Tibial nerve (tissue), 4 donors: ENCODE results near the gene RARS2. TPM values are rescaled to one million over a fixed set of nuclear protein-coding genes. Genes with fewer than 3 reads are reported as not detected.

Experiments used
- DNase-seq, 2 donors: peaks; one replicate each; pipeline ENCODE4 v3.0.0-alpha.2; 2019; ENCODE audit warnings: low spot score in 2 of 2
- H3K27ac ChIP-seq, 4 donors: fragments of 200-600 bp; sonication (generic) in 3 of 4; one replicate each; pipeline ENCODE4 v1.5.1; 2017 to 2019; ENCODE audit warnings: mild to moderate bottlenecking in 1 of 4
- H3K27me3 ChIP-seq, 2 donors: fragments of 200-600 bp; sonication (generic) in 1 of 2; one replicate each; pipeline versions ENCODE4 v1.5.1 to v1.6.0; 2017 to 2019
- H3K36me3 ChIP-seq, 3 donors: fragments of 200-600 bp; sonication (generic); one replicate each; pipeline ENCODE4 v1.5.1; 2018 to 2019
- H3K4me1 ChIP-seq, 4 donors: fragments of 200-600 bp; sonication (generic) in 3 of 4; one replicate each; pipeline ENCODE4 v1.5.1; 2017 to 2019
- H3K4me3 ChIP-seq, 4 donors: fragments of 200-600 bp; sonication (generic) in 3 of 4; one replicate each; pipeline ENCODE4 v1.5.1; 2017 to 2019; ENCODE audit warnings: mild to moderate bottlenecking in 1 of 4, moderate library complexity in 1 of 4
- H3K9me3 ChIP-seq, 4 donors: fragments of 200-600 bp; sonication (generic) in 3 of 4; one replicate each; pipeline ENCODE4 v1.5.1; 2017 to 2019
- CTCF ChIP-seq, 5 experiments: fragments of 200-600 bp in 3 of 5; fragments of 450-650 bp in 2 of 5; sonication (generic) in 3 of 5; IDR thresholded peaks; one replicate each; pipeline ENCODE4 v1.5.1; 2016 to 2019; ENCODE audit warnings: antibody characterized with exemption in 5 of 5, mild to moderate bottlenecking in 3 of 5, moderate library complexity in 2 of 5
- EP300 ChIP-seq, 2 donors: sonication (generic); formaldehyde crosslinking; IDR thresholded peaks; one replicate each; pipeline ENCODE4 v1.6.1; 2017; ENCODE audit warnings: antibody characterized with exemption in 2 of 2, mild to moderate bottlenecking in 1 of 2
- POLR2A ChIP-seq, 2 donors: fragments of 450-650 bp; IDR thresholded peaks; one replicate each; pipeline ENCODE4 v1.6.1; 2017; ENCODE audit warnings: antibody characterized with exemption in 2 of 2, mild to moderate bottlenecking in 2 of 2, moderate library complexity in 2 of 2
- WGBS, 2 donors: methylation state at CpG; one replicate each; pipeline ENCODE4 v1.1.5; 2018; 5-methylcytosine and 5-hydroxymethylcytosine counted together
- total RNA-seq, 4 donors: library from RNA; depleted of rRNA; stranded (reverse); fragments of >200 nt; gene quantifications; one replicate each; pipeline ENCODE4 v1.1.0, GENCODE V29; 2016

The RARS2 gene
- total RNA-seq, 4 donors from 2014 or later, result 16.3 to 20.7 (median 18.5) TPM

- 82 to 87% methylated on average over 6 of the region's 6 CpGs for WGBS, 2 donors
- Histone ChIP-seq H3K36me3 (peaks cover 0 to 59% (median 5%) of the 10 kb centered on the region in 3 donors), H3K27ac (no peak overlapping the region), H3K27me3 (no peaks in the 10 kb centered on the region), H3K4me1 (peaks cover 0 to under 1% (median 0%) of the 10 kb centered on the region in 4 donors), H3K4me3 (no peak overlapping the region), H3K9me3 (no peaks in the 10 kb centered on the region)
- no peak for DNase-seq
- TF ChIP-seq POLR2A (IDR thresholded peaks at IDR 0.05) (no peak), CTCF (IDR thresholded peaks at IDR 0.05) (no peak), EP300 (IDR thresholded peaks at IDR 0.05) (no peak)
Observed at GRCh38 chr6:87539554-87539953, 50.2 kb downstream of the RARS2 start.

- 97 to 100% methylated on average over 1 of the region's 1 CpG for WGBS, 2 donors
- Histone ChIP-seq H3K4me1 (peaks cover 0 to 3% (median 0%) of the 10 kb centered on the region in 4 donors), H3K27me3 (no peaks in the 10 kb centered on the region), H3K4me3 (no peak overlapping the region), H3K36me3 (peaks cover 0 to 53% (median 5%) of the 10 kb centered on the region in 3 donors), H3K27ac (no peak overlapping the region), H3K9me3 (no peaks in the 10 kb centered on the region)
- DNase-seq, result no peak
- no peak for TF ChIP-seq CTCF (IDR thresholded peaks at IDR 0.05)
- TF ChIP-seq EP300 (IDR thresholded peaks at IDR 0.05), result no peak
- TF ChIP-seq POLR2A (IDR thresholded peaks at IDR 0.05), result no peak
Observed at GRCh38 chr6:87538510-87539260, 51.1 kb downstream of the RARS2 start.

GRCh38 chr6:87534377-87535047 lies 55.3 kb downstream of the RARS2 start:
- peaks cover 0 to 3% (median 0%) of the 10 kb centered on the region in 4 donors for H3K4me1 ChIP-seq
- H3K36me3 ChIP-seq, result peaks cover 0 to 35% (median 5%) of the 10 kb centered on the region in 3 donors
- TF ChIP-seq POLR2A (IDR thresholded peaks at IDR 0.05) (no peak), CTCF (IDR thresholded peaks at IDR 0.05) (no peak), EP300 (IDR thresholded peaks at IDR 0.05) (no peak)
- H3K27me3 ChIP-seq, result no peaks in the 10 kb centered on the region
- DNase-seq, result no peak
- no peaks in the 10 kb centered on the region for H3K9me3 ChIP-seq
- H3K4me3 ChIP-seq, result no peak overlapping the region
- H3K27ac ChIP-seq, result no peak overlapping the region
- WGBS, 2 donors, result 89 to 92% methylated on average over 2 of the region's 2 CpGs

- Histone ChIP-seq H3K9me3 (no peaks in the 10 kb centered on the region), H3K4me3 (no peak overlapping the region), H3K36me3 (peaks cover 0 to 42% (median 0%) of the 10 kb centered on the region in 3 donors), H3K27me3 (no peaks in the 10 kb centered on the region), H3K4me1 (no peaks in the 10 kb centered on the region), H3K27ac (no peak overlapping the region)
- TF ChIP-seq POLR2A (IDR thresholded peaks at IDR 0.05) (no peak), CTCF (IDR thresholded peaks at IDR 0.05) (no peak), EP300 (IDR thresholded peaks at IDR 0.05) (no peak)
- no peak for DNase-seq
- WGBS, 2 donors, result 90 to 96% methylated on average over 1 of the region's 1 CpG
Observed at GRCh38 chr6:87529221-87529620, 60.6 kb downstream of the RARS2 start.

GRCh38 chr6:87522686-87523085 lies 67.1 kb downstream of the RARS2 start:
- H3K27ac ChIP-seq, result no peak overlapping the region
- H3K4me3 ChIP-seq, result no peak overlapping the region
- H3K4me1 ChIP-seq, result no peaks in the 10 kb centered on the region
- DNase-seq, result no peak
- no peaks in the 10 kb centered on the region for H3K27me3 ChIP-seq
- H3K36me3 ChIP-seq, result peaks cover 0 to 54% (median 10%) of the 10 kb centered on the region in 3 donors
- no peaks in the 10 kb centered on the region for H3K9me3 ChIP-seq
- WGBS, 2 donors, result 96 to 97% methylated on average over 3 of the region's 3 CpGs
- TF ChIP-seq CTCF (IDR thresholded peaks at IDR 0.05) (no peak), EP300 (IDR thresholded peaks at IDR 0.05) (no peak), POLR2A (IDR thresholded peaks at IDR 0.05) (no peak)
